Endodermal cell (in vitro differentiated cells): ENCODE data around the gene PRSS37. TPM values are rescaled to one million over a fixed set of nuclear protein-coding genes. Genes with fewer than 3 reads are reported as not detected.
"Not testable (repeated sequence)": the region's sequence is repeated elsewhere in the genome, so short reads cannot be mapped to it uniquely, and the experiment has no call there.

Experiments used
- DNase-seq: peaks from one replicate; pipeline ENCODE4 v3.0.0-alpha.2; 2017
- H3K27ac ChIP-seq: 2 replicates; pipeline ENCODE4 v1.5.1; 2013; ENCODE audit warnings: mild to moderate bottlenecking, low read depth, low read length, moderate library complexity
- H3K27me3 ChIP-seq: 2 replicates; pipeline ENCODE4 v1.6.1; 2013; ENCODE audit warnings: mild to moderate bottlenecking, low read length, moderate library complexity; ENCODE audit not compliant: insufficient read depth, control insufficient read depth, poor library complexity, severe bottlenecking
- H3K36me3 ChIP-seq: 2 replicates; pipeline ENCODE4 v1.7.0; 2013; ENCODE audit warnings: mild to moderate bottlenecking, low read length, moderate library complexity; ENCODE audit not compliant: control insufficient read depth, insufficient read depth
- H3K4me1 ChIP-seq: one replicate; pipeline ENCODE4 v1.7.0; 2013; ENCODE audit warnings: low read length; ENCODE audit not compliant: control insufficient read depth, insufficient read depth
- H3K4me3 ChIP-seq: 2 replicates; pipeline ENCODE4 v1.5.1; 2013; ENCODE audit warnings: mild to moderate bottlenecking, low read length, moderate library complexity
- H3K9ac ChIP-seq: 2 replicates; pipeline ENCODE4 v1.6.1; 2013; ENCODE audit warnings: mild to moderate bottlenecking, low read length, moderate library complexity; ENCODE audit not compliant: poor library complexity, severe bottlenecking; ENCODE audit errors: extremely low read depth
- H3K9me3 ChIP-seq: 2 replicates; pipeline ENCODE4 v1.6.1; 2013; ENCODE audit warnings: mild to moderate bottlenecking, low read length, moderate library complexity; ENCODE audit not compliant: control insufficient read depth
- H3K27ac Mint-ChIP-seq: 2 replicates; pipeline ENCODE4 v1.8.0; 2020; ENCODE audit warnings: mixed read lengths
- H3K27me3 Mint-ChIP-seq: 2 replicates; pipeline ENCODE4 v1.8.0; 2021; ENCODE audit warnings: mild to moderate bottlenecking, mixed read lengths; ENCODE audit not compliant: insufficient read depth
- H3K36me3 Mint-ChIP-seq: 2 replicates; pipeline ENCODE4 v1.8.0; 2020; ENCODE audit warnings: low read depth, mixed read lengths
- H3K4me1 Mint-ChIP-seq: 2 replicates; pipeline ENCODE4 v1.8.0; 2020; ENCODE audit warnings: mixed read lengths
- H3K4me3 Mint-ChIP-seq: 2 replicates; pipeline ENCODE4 v1.8.0; 2020; ENCODE audit warnings: mild to moderate bottlenecking, moderate library complexity, mixed read lengths
- H3K9me3 Mint-ChIP-seq: 2 replicates; pipeline ENCODE4 v1.8.0; 2020; ENCODE audit warnings: mild to moderate bottlenecking, mixed read lengths
- WGBS, 2 experiments: methylation state at CpG; one replicate each; pipeline versions ENCODE4 v1.1.5 to v1.1.7; 2013; ENCODE audit warnings: missing lambda C conversion rate in 2 of 2, mixed read lengths in 1 of 2; ENCODE audit not compliant: insufficient coverage in 1 of 2, insufficient read length in 1 of 2; 5-methylcytosine and 5-hydroxymethylcytosine counted together
- total RNA-seq, 2 donors: library from RNA; stranded (reverse); fragmentation: NEBNext Ultra II Directional in 1 of 2; extraction: Animal tissue kit (Norgen Biotek cat#: 25700) in 1 of 2; gene quantifications; 2 replicates in 1 of 2; 3 replicates in 1 of 2; pipeline ENCODE4 v1.2.1, GENCODE V29; 2021
- TF ChIP-seq, protein P1 (sequence below): fragments of 200-600 bp; sonication (generic); conservative IDR thresholded peaks from 2 replicates; pipeline ENCODE4 v1.5.0; 2021; ENCODE audit warnings: antibody characterized with exemption, mild to moderate bottlenecking

Gene PRSS37
- total RNA-seq, 2 donors from 2014 or later: not detected

- no peaks in the 10 kb centered on the region for H3K27me3 Mint-ChIP-seq
- TF ChIP-seq, protein P1, sequence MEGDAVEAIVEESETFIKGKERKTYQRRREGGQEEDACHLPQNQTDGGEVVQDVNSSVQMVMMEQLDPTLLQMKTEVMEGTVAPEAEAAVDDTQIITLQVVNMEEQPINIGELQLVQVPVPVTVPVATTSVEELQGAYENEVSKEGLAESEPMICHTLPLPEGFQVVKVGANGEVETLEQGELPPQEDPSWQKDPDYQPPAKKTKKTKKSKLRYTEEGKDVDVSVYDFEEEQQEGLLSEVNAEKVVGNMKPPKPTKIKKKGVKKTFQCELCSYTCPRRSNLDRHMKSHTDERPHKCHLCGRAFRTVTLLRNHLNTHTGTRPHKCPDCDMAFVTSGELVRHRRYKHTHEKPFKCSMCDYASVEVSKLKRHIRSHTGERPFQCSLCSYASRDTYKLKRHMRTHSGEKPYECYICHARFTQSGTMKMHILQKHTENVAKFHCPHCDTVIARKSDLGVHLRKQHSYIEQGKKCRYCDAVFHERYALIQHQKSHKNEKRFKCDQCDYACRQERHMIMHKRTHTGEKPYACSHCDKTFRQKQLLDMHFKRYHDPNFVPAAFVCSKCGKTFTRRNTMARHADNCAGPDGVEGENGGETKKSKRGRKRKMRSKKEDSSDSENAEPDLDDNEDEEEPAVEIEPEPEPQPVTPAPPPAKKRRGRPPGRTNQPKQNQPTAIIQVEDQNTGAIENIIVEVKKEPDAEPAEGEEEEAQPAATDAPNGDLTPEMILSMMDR: no peak
- H3K9me3 Mint-ChIP-seq: no peaks in the 10 kb centered on the region
- Histone ChIP-seq H3K4me3 (no peak overlapping the region), H3K4me1 (no peaks in the 10 kb centered on the region), H3K27me3 (no peaks in the 10 kb centered on the region), H3K27ac (no peak overlapping the region), H3K9ac (no peak overlapping the region), H3K9me3 (no peaks in the 10 kb centered on the region), H3K36me3 (no peaks in the 10 kb centered on the region)
- no peaks in the 10 kb centered on the region for H3K36me3 Mint-ChIP-seq
- DNase-seq: no peak
- no peak overlapping the region for H3K27ac Mint-ChIP-seq
- WGBS, 2 experiments: 91 to 93% methylated on average over 3 to 5 of the region's 5 CpGs
- H3K4me1 Mint-ChIP-seq: no peaks in the 10 kb centered on the region
- H3K4me3 Mint-ChIP-seq: no peak overlapping the region
Measured at GRCh38 chr7:141837683-141838082, 3.6 kb downstream of the PRSS37 start.

DNA sequence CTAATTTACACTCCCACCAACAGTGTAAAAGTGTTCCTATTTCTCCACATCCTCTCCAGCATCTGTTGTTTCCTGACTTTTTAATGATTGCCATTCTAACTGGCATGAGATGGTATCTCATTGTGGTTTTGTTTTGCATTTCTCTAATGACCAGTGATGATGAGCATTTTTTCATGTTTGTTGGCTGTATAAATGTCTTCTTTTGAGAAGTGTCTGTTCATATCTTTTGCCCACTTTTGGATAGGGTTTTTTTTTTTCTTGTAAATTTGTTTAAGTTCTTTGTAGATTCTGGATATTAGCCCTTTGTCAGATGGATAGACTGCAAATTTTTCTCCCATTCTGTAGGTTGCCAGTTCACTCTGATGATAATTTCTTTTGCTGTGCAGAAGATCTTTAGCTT is 18.9 kb downstream of the PRSS37 start:
- not testable (repeated sequence) for H3K9ac ChIP-seq, H3K27ac ChIP-seq, H3K27ac Mint-ChIP-seq, H3K36me3 ChIP-seq, H3K4me1 Mint-ChIP-seq, H3K4me1 ChIP-seq, H3K36me3 Mint-ChIP-seq, H3K4me3 Mint-ChIP-seq, H3K27me3 Mint-ChIP-seq, H3K27me3 ChIP-seq, DNase-seq, H3K4me3 ChIP-seq
- H3K9me3 Mint-ChIP-seq: peaks cover 43% of the 10 kb centered on the region
- H3K9me3 ChIP-seq: peaks cover 17% of the 10 kb centered on the region

DNA sequence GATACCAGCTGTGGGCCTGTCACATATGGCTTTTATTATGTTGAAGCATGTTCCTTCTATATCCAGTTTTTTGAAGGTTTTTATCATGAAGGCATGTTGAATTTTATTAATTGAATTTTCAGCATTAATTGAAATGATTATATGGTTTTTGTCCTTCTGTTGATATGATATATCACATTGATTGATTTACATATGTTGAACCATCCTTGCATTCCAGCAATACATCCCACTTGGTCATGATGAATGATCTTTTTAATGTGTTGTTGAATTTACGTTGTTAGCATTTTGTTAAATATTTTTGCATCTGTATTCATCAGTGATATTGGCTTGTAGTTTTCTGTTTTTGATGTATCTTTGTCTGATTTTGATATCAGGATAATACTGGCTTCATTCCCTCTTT is 21.2 kb downstream of the PRSS37 start:
- TF ChIP-seq, protein P1: no peak
- Mint-ChIP-seq H3K36me3 (no peaks in the 10 kb centered on the region), H3K4me1 (no peaks in the 10 kb centered on the region), H3K4me3 (no peak overlapping the region), H3K27ac (no peak overlapping the region), H3K9me3 (peaks cover 40% of the 10 kb centered on the region), H3K27me3 (no peaks in the 10 kb centered on the region)
- H3K9me3 ChIP-seq: peaks cover 17% of the 10 kb centered on the region
- H3K27ac ChIP-seq: no peak overlapping the region
- no peak overlapping the region for H3K4me3 ChIP-seq
- H3K27me3 ChIP-seq: no peaks in the 10 kb centered on the region
- no peaks in the 10 kb centered on the region for H3K36me3 ChIP-seq
- no peak for DNase-seq
- H3K4me1 ChIP-seq: no peaks in the 10 kb centered on the region
- WGBS, 2 experiments: 71% methylated on average over 1 of the region's 1 CpG; no CpG with 5 or more reads in 1 of the 2 experiments
- H3K9ac ChIP-seq: no peak overlapping the region

GRCh38 chr7:141792526-141792925 is 48.8 kb downstream of the PRSS37 start:
- no peaks in the 10 kb centered on the region for H3K27me3 Mint-ChIP-seq
- H3K9ac ChIP-seq: no peak overlapping the region
- H3K4me1 ChIP-seq: no peaks in the 10 kb centered on the region
- WGBS, 2 experiments: 98% methylated on average over 2 of the region's 2 CpGs; no CpG with 5 or more reads in 1 of the 2 experiments
- peaks cover 10% of the 10 kb centered on the region for H3K4me1 Mint-ChIP-seq
- no peaks in the 10 kb centered on the region for H3K9me3 Mint-ChIP-seq
- H3K27ac ChIP-seq: no peak overlapping the region
- DNase-seq: no peak
- H3K9me3 ChIP-seq: no peaks in the 10 kb centered on the region
- no peak overlapping the region for H3K4me3 ChIP-seq
- H3K36me3 Mint-ChIP-seq: peaks cover 24% of the 10 kb centered on the region
- H3K27me3 ChIP-seq: no peaks in the 10 kb centered on the region
- H3K27ac Mint-ChIP-seq: no peak overlapping the region
- TF ChIP-seq, protein P1: no peak
- no peak overlapping the region for H3K4me3 Mint-ChIP-seq
- H3K36me3 ChIP-seq: peaks cover 18% of the 10 kb centered on the region
